ENCODE results near the gene CPSF3.

The CPSF3 gene

DNA sequence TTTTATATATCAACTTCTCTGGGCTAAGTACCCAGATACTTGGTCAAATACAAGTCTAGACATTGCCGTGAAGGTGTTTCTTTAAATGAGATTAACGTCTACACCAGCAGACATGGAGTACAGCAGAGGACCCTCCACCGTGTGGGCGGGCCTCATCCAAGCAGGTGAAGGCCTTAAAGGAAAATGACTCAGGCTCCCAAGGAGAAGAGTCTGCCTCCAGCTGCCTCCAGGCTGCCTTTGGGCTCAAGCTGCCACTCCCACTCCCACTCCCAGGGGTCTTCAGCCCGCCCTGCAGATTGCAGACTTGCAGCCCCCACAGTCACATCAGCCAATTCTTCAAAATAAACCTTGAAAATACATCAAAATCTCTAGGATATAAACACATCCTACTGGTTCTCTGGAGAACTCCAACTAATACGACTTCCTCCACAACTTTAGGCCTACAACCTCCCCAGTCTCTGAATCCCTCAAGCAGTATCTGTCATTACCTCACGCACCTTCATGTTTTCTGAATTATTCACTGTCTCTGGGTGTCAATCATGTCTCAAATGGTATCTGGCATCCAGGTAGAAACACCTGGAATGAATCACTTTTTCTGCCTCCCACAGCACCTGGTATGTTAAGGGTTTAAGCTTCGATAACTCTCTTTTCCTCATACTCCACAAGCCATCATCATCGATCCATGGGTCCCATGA, 7.0 kb upstream of the CPSF3 start:
- TF ChIP-seq, protein P1, sequence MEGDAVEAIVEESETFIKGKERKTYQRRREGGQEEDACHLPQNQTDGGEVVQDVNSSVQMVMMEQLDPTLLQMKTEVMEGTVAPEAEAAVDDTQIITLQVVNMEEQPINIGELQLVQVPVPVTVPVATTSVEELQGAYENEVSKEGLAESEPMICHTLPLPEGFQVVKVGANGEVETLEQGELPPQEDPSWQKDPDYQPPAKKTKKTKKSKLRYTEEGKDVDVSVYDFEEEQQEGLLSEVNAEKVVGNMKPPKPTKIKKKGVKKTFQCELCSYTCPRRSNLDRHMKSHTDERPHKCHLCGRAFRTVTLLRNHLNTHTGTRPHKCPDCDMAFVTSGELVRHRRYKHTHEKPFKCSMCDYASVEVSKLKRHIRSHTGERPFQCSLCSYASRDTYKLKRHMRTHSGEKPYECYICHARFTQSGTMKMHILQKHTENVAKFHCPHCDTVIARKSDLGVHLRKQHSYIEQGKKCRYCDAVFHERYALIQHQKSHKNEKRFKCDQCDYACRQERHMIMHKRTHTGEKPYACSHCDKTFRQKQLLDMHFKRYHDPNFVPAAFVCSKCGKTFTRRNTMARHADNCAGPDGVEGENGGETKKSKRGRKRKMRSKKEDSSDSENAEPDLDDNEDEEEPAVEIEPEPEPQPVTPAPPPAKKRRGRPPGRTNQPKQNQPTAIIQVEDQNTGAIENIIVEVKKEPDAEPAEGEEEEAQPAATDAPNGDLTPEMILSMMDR (IDR thresholded peaks at IDR 0.05; ENCODE audit: extremely low read depth, missing control alignments), result no peak
- DNase-seq (ENCODE audit: low spot score), result no peak

DNA sequence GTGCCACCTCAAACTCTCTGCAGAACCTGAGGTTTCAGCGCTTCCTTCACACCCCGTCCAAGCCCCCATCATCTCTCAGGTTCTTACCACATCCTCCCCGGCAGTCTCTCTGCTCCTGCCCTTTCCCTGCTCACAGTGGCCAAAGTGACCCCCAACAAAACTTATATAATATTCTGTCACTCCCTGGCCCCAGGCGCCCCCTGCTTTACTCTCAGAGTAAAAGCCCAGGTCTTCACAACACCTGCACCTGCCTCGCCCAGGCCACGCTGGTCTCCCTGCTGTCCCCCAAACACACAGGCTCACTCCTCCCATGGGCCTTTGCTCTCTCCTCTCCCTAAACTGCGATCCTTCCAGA, 6.5 kb upstream of the CPSF3 start:
- TF ChIP-seq, protein P1 (IDR thresholded peaks at IDR 0.05; ENCODE audit: extremely low read depth, missing control alignments), result no peak
- no peak for DNase-seq (ENCODE audit: low spot score)

DNA sequence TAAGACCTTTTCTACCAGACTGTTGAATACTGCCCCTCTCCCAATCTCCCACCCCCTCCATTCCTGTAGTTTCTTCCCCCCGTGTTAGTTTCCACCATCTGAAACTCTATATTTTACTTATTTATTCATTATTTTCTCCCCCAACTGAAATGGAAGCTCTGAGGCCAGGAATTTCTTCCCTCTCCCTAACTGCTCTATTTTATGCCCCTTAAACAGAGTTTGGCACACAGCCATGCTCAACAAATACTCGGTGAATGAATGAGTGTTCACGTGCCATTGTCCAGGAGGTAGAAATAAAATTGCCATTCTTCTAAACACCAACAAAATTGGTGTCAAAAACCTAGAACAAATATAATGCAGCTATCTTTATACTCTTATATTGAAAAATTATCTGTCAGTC, 5.7 kb upstream of the CPSF3 start:
- TF ChIP-seq, protein P1 (IDR thresholded peaks at IDR 0.05; ENCODE audit: extremely low read depth, missing control alignments), result no peak
- no peak for DNase-seq (ENCODE audit: low spot score)

DNA sequence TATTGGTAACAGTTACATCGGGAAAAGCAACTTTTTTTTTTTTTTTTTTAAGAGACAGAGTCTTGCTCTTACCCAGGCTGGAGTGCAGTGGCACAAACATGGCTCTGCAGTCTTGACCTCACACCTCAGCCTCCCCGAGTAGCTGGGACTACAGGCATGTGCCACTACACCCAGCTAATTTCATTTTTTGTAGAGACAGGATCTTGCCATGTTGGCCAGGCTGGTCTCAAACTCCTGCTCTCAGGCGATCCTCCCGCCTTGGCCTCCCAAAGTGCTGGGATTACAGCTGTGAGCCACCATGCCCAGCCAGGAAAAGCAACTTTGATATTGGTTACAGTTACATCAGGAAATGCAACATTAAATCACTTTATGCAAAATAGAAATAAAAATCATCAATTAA, 4.7 kb upstream of the CPSF3 start:
- TF ChIP-seq, protein P1 (IDR thresholded peaks at IDR 0.05; ENCODE audit: extremely low read depth, missing control alignments), result no peak
- no peak for DNase-seq (ENCODE audit: low spot score)

DNA sequence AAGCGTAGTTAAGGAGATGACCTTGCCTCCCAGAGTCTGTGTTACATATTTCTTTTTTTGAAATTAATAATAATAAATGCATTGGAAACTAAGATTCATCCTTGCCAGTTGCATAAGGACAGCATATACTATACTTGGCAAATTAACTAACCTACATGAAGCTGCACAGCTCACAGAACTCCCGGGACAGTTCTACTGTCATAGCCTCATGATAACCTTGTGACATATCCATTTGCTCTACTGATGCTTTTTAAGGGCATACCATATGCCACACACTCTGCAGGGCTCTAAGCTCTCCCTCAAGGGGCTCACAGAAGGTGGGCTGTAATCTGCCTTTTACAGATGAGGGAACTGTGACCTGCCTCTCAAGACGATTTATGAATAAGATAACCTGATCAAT, 3.9 kb upstream of the CPSF3 start:
- TF ChIP-seq, protein P1 (IDR thresholded peaks at IDR 0.05; ENCODE audit: extremely low read depth, missing control alignments), result no peak
- no peak for DNase-seq (ENCODE audit: low spot score)

DNA sequence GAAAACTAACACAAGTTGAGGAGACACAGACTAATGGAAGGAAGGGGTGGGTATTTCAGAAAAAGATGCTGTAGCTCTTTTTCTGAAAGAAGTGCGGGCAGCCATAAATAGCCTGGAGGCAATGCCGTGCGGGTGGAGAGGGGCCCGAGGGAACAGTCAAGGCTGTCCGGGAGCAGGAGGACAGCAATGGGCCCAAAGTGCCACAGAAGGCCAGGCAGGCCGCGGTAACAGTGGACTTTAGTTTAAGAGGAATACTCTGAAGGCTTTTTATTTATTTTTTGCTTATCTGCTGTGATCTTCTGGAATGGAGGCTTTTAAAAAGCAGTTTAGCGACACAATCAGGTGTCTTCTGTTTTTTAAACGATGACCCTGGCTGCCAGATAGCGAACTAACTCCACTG, 3.0 kb upstream of the CPSF3 start:
- TF ChIP-seq, protein P1 (IDR thresholded peaks at IDR 0.05; ENCODE audit: extremely low read depth, missing control alignments), result no peak

DNA sequence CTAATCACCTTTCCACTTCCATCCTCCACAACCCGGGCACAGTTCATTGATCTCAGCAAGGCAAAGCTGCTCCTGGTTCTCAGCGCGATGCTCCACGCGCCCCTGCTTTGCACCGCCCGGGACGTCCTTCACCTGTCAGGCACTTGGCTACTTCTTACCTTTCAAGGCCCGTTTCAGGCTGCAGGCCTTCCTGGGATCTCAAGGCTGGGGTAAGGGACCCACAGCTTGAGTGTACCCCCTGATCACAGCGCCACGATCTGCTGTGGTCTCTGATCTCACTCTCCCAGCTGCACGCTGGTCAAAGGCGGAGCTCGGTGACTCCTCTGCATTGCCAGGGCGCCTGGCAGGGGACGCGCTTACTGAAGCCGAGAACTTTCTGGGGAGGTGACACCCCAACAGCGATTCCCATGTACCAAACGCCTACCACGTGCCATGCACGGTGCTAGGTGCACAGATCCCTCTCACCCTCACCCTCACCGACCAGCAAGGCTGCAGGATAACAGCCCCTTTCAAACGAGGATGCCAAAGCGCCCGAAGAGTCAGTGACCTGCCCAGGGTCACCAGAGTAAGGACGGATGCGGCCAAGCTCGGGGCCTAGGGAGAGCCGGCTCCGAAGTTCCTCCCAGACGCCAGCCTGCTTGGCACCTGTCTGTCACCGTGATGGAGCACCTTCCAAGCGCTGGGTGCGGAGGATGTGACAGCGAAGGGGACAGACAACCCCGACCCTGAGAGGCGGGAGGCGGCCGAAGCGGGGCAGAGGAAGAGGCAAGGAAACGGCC, 944 bp upstream of the CPSF3 start:
- peak; percentile 60 for DNase-seq (ENCODE audit: low spot score)
- TF ChIP-seq, protein P1 (IDR thresholded peaks at IDR 0.05; ENCODE audit: extremely low read depth, missing control alignments), result peak; percentile 10

More for the DNA sequence above, 3.0 kb upstream of the CPSF3 start:
- no peak for DNase-seq (ENCODE audit: low spot score)

All from GM20000 (cell line).